NCI-H1417 (cell line): ENCODE data around the gene AQP2.

Experiments used
- DNase-seq, 3 experiments: peaks; one replicate each; lab custom pipeline; 2025; lab: John Stamatoyannopoulos, UW

The AQP2 gene

GRCh38 chr12:49941556-49942511 is 8.7 kb upstream of the AQP2 start:
- no peak for DNase-seq

- no peak for DNase-seq
Observed at GRCh38 chr12:49942512-49942893, 8.0 kb upstream of the AQP2 start.

- no peak for DNase-seq
Observed at GRCh38 chr12:49942921-49943624, 7.5 kb upstream of the AQP2 start.

GRCh38 chr12:49943625-49943960 is 6.9 kb upstream of the AQP2 start:
- DNase-seq: no peak

GRCh38 chr12:49944046-49944445 is 6.5 kb upstream of the AQP2 start:
- DNase-seq: no peak

- DNase-seq: no peak
Observed at GRCh38 chr12:49944718-49945117, 5.8 kb upstream of the AQP2 start.

DNA sequence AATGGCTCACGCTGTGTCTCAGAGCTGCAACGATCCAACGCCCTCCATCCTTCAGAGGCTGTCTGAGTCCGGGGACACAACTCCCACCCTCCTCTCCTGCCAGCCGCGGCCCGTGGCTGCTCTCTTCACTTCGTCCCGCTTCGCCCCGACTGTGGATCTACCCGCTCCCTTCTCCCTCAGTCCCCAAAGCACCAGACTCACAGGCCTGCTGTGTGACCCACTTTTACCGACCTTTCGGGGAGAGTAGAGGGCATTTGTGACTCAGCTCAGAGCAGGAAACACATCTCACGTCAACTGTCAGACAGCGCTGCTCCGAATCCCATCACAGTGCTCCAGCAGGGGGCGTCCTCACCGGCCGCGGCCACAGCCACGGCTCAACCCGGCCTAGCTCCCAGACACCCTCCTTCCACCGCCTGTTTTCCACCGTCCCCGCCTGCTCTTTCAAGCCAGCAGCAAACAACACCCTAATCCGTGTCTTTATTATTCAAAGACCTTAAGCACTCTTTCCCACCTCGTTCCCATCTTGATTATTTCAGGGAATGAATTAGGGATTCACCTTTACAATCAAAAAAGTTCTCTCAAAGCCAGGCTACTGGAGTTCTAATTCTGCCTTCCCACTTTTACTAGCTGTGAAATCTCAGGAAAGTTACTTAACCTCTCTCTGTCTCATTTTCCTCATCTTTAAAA is 5.0 kb upstream of the AQP2 start:
- DNase-seq: peak in 1 of 3 experiments; percentile 58

- peak in 1 of 3 experiments; percentile 57 for DNase-seq
Observed at GRCh38 chr12:49946086-49946485, 4.5 kb upstream of the AQP2 start.

DNA sequence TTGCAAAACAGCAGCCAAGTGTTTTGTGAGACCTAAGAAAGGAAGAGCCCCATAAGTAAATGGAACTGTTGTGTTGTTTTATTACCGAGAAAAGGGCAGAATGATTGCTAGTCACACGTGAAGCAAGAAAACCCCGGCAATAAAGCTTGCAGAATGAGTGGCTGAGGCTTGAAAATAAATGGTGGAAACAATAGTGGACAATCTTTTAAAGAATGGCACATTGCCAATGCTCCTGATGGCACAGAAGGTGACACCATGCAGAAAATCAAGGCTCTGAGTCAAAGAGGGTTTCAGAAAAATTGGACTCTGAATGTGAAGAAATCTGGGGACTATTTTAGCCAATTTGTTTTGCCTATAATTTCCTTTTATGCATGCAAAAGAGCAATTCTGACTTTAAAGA is 4.0 kb upstream of the AQP2 start:
- peak in 2 of 3 experiments; percentile 39 to 59 for DNase-seq

DNA sequence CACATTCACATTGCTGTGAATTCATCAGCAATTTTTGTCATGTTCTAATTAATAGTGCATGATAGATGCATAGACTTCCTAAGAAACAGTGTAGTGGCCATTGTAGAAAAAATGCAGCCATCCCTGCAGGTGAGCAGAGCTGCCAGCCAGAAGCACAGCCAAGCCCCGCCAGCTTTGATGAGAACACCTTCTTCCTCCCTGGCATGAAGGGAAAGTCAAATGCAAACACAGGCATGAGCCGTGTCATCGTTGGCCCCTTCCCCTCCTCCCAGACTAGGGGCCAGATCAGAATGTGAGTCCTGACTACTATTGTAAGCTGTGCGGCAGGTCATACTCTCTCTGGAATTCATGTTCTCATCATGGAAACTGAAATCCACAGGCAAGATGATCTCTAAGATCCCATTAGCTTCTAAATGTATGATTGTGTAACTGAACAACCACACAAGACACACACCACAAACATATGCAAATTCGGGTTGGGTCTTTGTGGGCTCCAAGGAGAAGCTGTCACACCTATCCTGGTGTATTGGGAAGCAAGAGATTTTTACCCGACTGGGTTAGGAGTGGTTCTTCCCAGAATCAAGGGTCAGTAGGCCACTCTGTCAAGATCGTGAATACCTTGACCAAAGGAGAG is 2.8 kb upstream of the AQP2 start:
- no peak for DNase-seq

- DNase-seq: no peak
Observed at GRCh38 chr12:49948866-49949845, 1.4 kb upstream of the AQP2 start.

DNA sequence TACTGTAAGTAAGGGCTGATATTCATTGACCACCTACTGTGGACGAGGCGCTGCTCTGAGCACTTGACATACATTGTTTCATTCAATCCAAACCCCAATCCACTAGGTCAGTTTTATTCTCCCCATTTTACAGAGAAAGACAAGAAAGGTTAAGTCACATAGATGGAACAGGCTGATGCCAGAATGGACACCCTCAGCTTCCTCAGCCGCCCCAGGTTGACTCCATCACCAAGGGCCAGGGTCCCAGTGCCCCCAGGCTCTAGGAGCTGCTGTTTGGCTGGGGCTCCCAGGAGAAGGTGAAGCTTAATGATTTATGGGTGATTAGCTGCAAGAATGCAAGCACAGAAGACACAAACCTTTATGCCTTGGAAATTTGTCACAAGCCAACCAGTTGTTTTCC is 671 bp upstream of the AQP2 start:
- no peak for DNase-seq

DNA sequence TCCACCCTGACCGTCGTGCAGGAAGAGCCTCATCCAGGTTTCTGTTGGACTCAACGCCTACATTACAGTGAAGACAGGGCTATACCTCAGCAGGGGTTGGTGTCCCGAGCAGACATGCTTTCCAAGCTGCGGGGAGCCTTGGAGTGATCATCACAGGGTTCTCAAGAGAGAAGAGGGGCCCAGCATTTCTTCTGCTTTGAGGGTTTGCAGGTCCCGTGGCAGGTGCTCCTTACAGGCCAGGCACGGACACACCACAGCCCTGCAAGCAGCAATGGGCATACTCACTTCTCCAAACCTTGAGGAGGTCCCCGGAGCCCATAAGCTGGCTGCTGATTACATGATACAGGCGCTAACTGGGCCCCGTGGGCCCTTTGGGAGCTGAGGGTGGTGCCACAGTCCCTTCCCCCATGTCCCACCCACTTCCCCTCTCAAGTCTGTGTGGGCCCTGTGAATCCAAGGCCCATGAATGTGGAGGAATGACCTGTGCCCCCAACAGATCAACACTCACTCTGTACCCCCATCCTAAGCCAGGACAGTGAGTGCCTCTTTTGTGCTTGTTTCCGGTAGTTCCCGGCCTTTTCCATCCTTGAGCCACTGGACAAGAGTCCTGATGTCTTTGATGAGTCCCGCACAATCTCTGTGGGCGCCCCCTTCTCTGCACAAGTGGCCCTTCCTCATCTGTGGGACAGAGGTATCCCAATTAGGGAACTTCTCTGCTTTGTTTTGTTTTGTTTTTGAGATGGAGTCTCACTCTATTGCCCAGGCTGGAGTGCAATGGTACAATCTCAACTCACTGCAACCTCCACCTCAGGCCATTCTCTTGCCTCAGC is 1.1 kb downstream of the AQP2 start:
- no peak for DNase-seq

- DNase-seq: no peak
Observed at GRCh38 chr12:49952391-49953055, 2.0 kb downstream of the AQP2 start.

DNA sequence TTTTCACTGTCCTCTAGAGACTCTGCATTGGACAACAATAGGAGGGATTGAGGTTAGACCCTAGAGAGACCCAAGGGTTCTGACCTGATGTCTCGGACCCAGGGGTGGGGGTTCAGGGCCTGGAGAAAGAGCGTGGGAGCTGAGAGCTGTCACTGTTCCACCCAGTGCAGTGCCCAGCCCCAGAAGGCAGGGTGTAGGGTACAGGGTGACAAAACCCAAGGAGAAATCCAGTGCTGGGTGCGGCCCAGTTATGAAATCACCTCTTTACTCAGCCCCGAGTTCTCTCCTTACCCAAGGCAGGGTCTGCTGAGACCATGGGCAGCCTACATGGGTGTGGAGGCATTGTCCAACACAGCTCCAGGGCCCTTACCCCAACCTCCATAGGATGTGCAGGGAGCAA is 2.6 kb downstream of the AQP2 start:
- no peak for DNase-seq

- DNase-seq: no peak
Observed at GRCh38 chr12:49953961-49954846, 3.7 kb downstream of the AQP2 start.

GRCh38 chr12:49954863-49955830 is 4.6 kb downstream of the AQP2 start:
- no peak for DNase-seq
